ENCODE measurements around the gene NPY5R. TPM values are rescaled to one million over a fixed set of nuclear protein-coding genes. Genes with fewer than 3 reads are reported as not detected.

NPY5R gene
- total RNA-seq, 1 experiment from 2014 or later, result 7.1 TPM

GRCh38 chr4:163395758-163396157 is 52.1 kb downstream of the NPY5R start:
- CTCF ChIA-PET, result no interaction called here
- no peaks in the 10 kb centered on the region for H3K9me3 ChIP-seq (ENCODE audit: low read depth, low read length, poor library complexity, severe bottlenecking)
- peak overlapping the region; percentile 16 for H3K27ac ChIP-seq (ENCODE audit: low read depth, low read length, poor library complexity, severe bottlenecking)
- H3K36me3 ChIP-seq (ENCODE audit: insufficient read depth, low read length, poor library complexity, severe bottlenecking), result no peaks in the 10 kb centered on the region
- H3K27me3 ChIP-seq (replicated peaks; ENCODE audit: insufficient read depth, low read depth, low read length, poor library complexity), result no peaks in the 10 kb centered on the region
- POLR2A ChIA-PET (ENCODE audit: low non-redundant PET), result no interaction called here
- intact Hi-C loops (cut with micrococcal nuclease; ENCODE audit: unreplicated experiment), result no loop called here
- H3K4me3 ChIP-seq (ENCODE audit: low read depth, low read length, poor library complexity, severe bottlenecking), result no peak overlapping the region
- no TSS peak for BruUV-seq (replicated peaks)
- peaks cover 41% of the 10 kb centered on the region for H3K4me1 ChIP-seq (ENCODE audit: insufficient read depth, low read length, poor library complexity, severe bottlenecking)
- no peak for TF ChIP-seq EZH2 (IDR thresholded peaks at IDR 0.05; ENCODE audit: borderline replicate concordance, low read depth, low read length, poor library complexity, severe bottlenecking)
- TF ChIP-seq CTCF (conservative IDR thresholded peaks at IDR 0.05; ENCODE audit: low read depth, low read length), result no peak
- no peak for DNase-seq (ENCODE audit: low spot score)

- TF ChIP-seq EZH2 (IDR thresholded peaks at IDR 0.05; ENCODE audit: borderline replicate concordance, low read depth, low read length, poor library complexity, severe bottlenecking), result no peak
- TF ChIP-seq CTCF (conservative IDR thresholded peaks at IDR 0.05; ENCODE audit: low read depth, low read length), result no peak
- Histone ChIP-seq H3K27me3 (replicated peaks; ENCODE audit: insufficient read depth, low read depth, low read length, poor library complexity) (no peaks in the 10 kb centered on the region), H3K36me3 (ENCODE audit: insufficient read depth, low read length, poor library complexity, severe bottlenecking) (no peaks in the 10 kb centered on the region), H3K4me1 (ENCODE audit: insufficient read depth, low read length, poor library complexity, severe bottlenecking) (peaks cover 31% of the 10 kb centered on the region), H3K4me3 (ENCODE audit: low read depth, low read length, poor library complexity, severe bottlenecking) (no peak overlapping the region), H3K9me3 (ENCODE audit: low read depth, low read length, poor library complexity, severe bottlenecking) (no peaks in the 10 kb centered on the region), H3K27ac (ENCODE audit: low read depth, low read length, poor library complexity, severe bottlenecking) (peak overlapping the region; percentile 55)
- DNase-seq (ENCODE audit: low spot score), result peak; percentile 77
- ChIA-PET CTCF (no interaction called here), POLR2A (ENCODE audit: low non-redundant PET) (no interaction called here)
- BruUV-seq (replicated peaks), result no TSS peak
- intact Hi-C loops (cut with micrococcal nuclease; ENCODE audit: unreplicated experiment), result no loop called here
These were observed 54.5 kb downstream of the NPY5R start for GRCh38 chr4:163398238-163398637.

- no TSS peak for BruUV-seq (replicated peaks)
- intact Hi-C loops (cut with micrococcal nuclease; ENCODE audit: unreplicated experiment), result no loop called here
- H3K27ac ChIP-seq (ENCODE audit: low read depth, low read length, poor library complexity, severe bottlenecking), result peak overlapping the region; percentile 27
- DNase-seq (ENCODE audit: low spot score), result no peak
- no peaks in the 10 kb centered on the region for H3K36me3 ChIP-seq (ENCODE audit: insufficient read depth, low read length, poor library complexity, severe bottlenecking)
- TF ChIP-seq CTCF (conservative IDR thresholded peaks at IDR 0.05; ENCODE audit: low read depth, low read length) (no peak), EZH2 (IDR thresholded peaks at IDR 0.05; ENCODE audit: borderline replicate concordance, low read depth, low read length, poor library complexity, severe bottlenecking) (no peak)
- no peaks in the 10 kb centered on the region for H3K9me3 ChIP-seq (ENCODE audit: low read depth, low read length, poor library complexity, severe bottlenecking)
- H3K4me3 ChIP-seq (ENCODE audit: low read depth, low read length, poor library complexity, severe bottlenecking), result no peak overlapping the region
- no peaks in the 10 kb centered on the region for H3K27me3 ChIP-seq (replicated peaks; ENCODE audit: insufficient read depth, low read depth, low read length, poor library complexity)
- POLR2A ChIA-PET (ENCODE audit: low non-redundant PET), result no interaction called here
- H3K4me1 ChIP-seq (ENCODE audit: insufficient read depth, low read length, poor library complexity, severe bottlenecking), result peaks cover 54% of the 10 kb centered on the region
- CTCF ChIA-PET, result no interaction called here
These were observed 57.2 kb downstream of the NPY5R start for GRCh38 chr4:163400911-163401310.

Other genes with a start within 250 kb of the NPY5R start
- gene NAF1, start 177.0 kb upstream of the NPY5R start, total RNA-seq (2021), result 48.2 and 56.7 TPM in 2 replicates
- 59.8 and 64.4 TPM in 2 replicates for gene NPY1R, start 11.3 kb upstream of the NPY5R start, total RNA-seq (2021)
- gene TKTL2, start 129.9 kb downstream of the NPY5R start, total RNA-seq (2021), result not detected in 2 replicates
- gene TMA16, start 150.8 kb downstream of the NPY5R start, total RNA-seq (2021), result 83.5 and 84.8 TPM in 2 replicates

Data from A673 (cell line).